H1 (cell line): ENCODE results near the gene MAPK8IP2. TPM values are rescaled to one million over a fixed set of nuclear protein-coding genes. Genes with fewer than 3 reads are reported as not detected.

Experiments
- polyA plus RNA-seq, 7 experiments: library from polyadenylated mRNA; depleted of rRNA in 3 of 7; stranded (reverse) in 5 of 7; unstranded in 2 of 7; fragments of >200 nt in 5 of 7; fragments of 200-250 nt in 2 of 7; gene quantifications; 1 replicate in 5 of 7; 2 replicates in 1 of 7; 4 replicates in 1 of 7; pipeline versions ENCODE4 v1.2.1 to v1.2.3, GENCODE V29; 2011 to 2013; ENCODE audit warnings: missing spikeins in 2 of 7, mixed read lengths in 2 of 7
- total RNA-seq: library from RNA; stranded (reverse); fragmentation: NEBNext Ultra II Directional; extraction: Animal tissue kit (Norgen Biotek cat#: 25700); gene quantifications from 2 replicates; pipeline ENCODE4 v1.2.1, GENCODE V29; 2021
- TF ChIP-seq, protein P1 (sequence below): IDR thresholded peaks from 2 replicates; pipeline ENCODE4 v1.6.1; 2012; ENCODE audit warnings: low read length, inconsistent platforms

MAPK8IP2 gene
- total and polyA plus RNA-seq, 2 of the 8 experiments (the other 6 are each of a cell fraction or from before 2014, with no cell fraction given): 1.5 to 5.5 TPM

DNA sequence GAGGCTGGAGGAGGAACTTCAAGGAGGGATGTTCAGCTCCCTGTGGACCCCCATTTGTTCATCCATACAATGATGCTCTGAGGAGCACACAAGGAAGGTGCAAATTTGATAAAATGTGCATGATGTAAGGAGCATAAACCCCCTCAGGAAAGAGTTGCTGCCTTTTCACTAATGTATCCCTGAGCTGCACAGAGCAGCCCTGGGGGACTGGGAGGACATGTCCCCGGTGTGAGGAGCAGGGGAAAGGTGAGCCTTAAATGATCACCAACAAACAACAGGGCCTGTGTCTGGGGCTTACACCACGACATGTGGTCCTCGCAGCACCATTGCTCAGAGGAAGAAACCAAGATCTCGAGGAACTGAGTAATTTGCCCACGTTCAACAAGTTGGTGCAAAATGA, 3.5 kb upstream of the MAPK8IP2 start (continued):
- TF ChIP-seq, protein P1, sequence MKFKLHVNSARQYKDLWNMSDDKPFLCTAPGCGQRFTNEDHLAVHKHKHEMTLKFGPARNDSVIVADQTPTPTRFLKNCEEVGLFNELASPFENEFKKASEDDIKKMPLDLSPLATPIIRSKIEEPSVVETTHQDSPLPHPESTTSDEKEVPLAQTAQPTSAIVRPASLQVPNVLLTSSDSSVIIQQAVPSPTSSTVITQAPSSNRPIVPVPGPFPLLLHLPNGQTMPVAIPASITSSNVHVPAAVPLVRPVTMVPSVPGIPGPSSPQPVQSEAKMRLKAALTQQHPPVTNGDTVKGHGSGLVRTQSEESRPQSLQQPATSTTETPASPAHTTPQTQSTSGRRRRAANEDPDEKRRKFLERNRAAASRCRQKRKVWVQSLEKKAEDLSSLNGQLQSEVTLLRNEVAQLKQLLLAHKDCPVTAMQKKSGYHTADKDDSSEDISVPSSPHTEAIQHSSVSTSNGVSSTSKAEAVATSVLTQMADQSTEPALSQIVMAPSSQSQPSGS: no peak
